ENCODE data around the gene TUBB4B.

- no peak for TF ChIP-seq POLR2A (IDR thresholded peaks at IDR 0.05)
- TF ChIP-seq CTCF (IDR thresholded peaks at IDR 0.05), result no peak
Observed at GRCh38 chr9:137220317-137221094, 20.6 kb upstream of the TUBB4B start.

All from heart left ventricle (tissue), 13 donors.